Activated CD8-positive, alpha-beta T cell treated with anti-CD3 and anti-CD28 coated beads, Interleukin-2, amount 10 ng/mL, durations not matched to agents 7 days and 5 days (primary cell): Measurements from ENCODE around the gene CD200. TPM values are rescaled to one million over a fixed set of nuclear protein-coding genes. Genes with fewer than 3 reads are reported as not detected.

Source experiments
- ATAC-seq: fragments of 150-1000 bp; cut with Tn5 transposase; one replicate; pipeline ENCODE4 v1.10.0; 2021; ENCODE audit warnings: moderate library complexity
- CTCF ChIA-PET: fragments of 350-600 bp; sonication (Branson Sonifier 250); formaldehyde crosslinking; loops from one replicate; lab custom pipeline; 2021; ENCODE audit warnings: antibody characterized with exemption; lab: Charles Lee
- POLR2A ChIA-PET: fragments of 350-600 bp; sonication (Branson Sonifier 250); formaldehyde crosslinking; loops from one replicate; lab custom pipeline; 2021; ENCODE audit warnings: antibody characterized with exemption; lab: Charles Lee
- DNase-seq: peaks from one replicate; pipeline ENCODE4 v3.0.0-alpha.2; 2020
- H3K27ac Mint-ChIP-seq: one replicate; pipeline ENCODE4 v1.8.0; 2021; ENCODE audit warnings: mild to moderate bottlenecking, mixed read lengths
- H3K27me3 Mint-ChIP-seq: one replicate; pipeline ENCODE4 v1.8.0; 2021; ENCODE audit warnings: low read depth, mixed read lengths
- H3K36me3 Mint-ChIP-seq: one replicate; pipeline ENCODE4 v1.8.0; 2021; ENCODE audit warnings: low read depth, mixed read lengths
- H3K4me1 Mint-ChIP-seq: one replicate; pipeline ENCODE4 v1.8.0; 2021; ENCODE audit warnings: low read depth, mixed read lengths
- H3K4me3 Mint-ChIP-seq: one replicate; pipeline ENCODE4 v1.8.0; 2021; ENCODE audit warnings: mild to moderate bottlenecking, mixed read lengths
- H3K9me3 Mint-ChIP-seq: one replicate; pipeline ENCODE4 v1.8.0; 2022; ENCODE audit warnings: mixed read lengths; ENCODE audit not compliant: insufficient read depth
- total RNA-seq, 2 experiments: library from RNA; stranded (reverse); gene quantifications; one replicate each; pipeline ENCODE4 v1.2.3, GENCODE V29; 2021

The CD200 gene
- total RNA-seq, 2 experiments from 2014 or later = 0.86 to 1.4 TPM

GRCh38 chr3:112407214-112407887 is 74.4 kb downstream of the CD200 start:
- no peak for ATAC-seq
- DNase-seq = no peak
- ChIA-PET CTCF (interaction anchor here (1.2 kb wide), 1 partner anchor 16 kb away, joined by 4 read pairs; no protein-coding TSS in a partner anchor), POLR2A (no interaction called here)
- no peaks in the 10 kb centered on the region for H3K27me3 Mint-ChIP-seq
- no peak overlapping the region for H3K4me3 Mint-ChIP-seq
- peaks cover 8% of the 10 kb centered on the region for H3K4me1 Mint-ChIP-seq
- no peaks in the 10 kb centered on the region for H3K36me3 Mint-ChIP-seq
- no peaks in the 10 kb centered on the region for H3K9me3 Mint-ChIP-seq
- H3K27ac Mint-ChIP-seq = no peak overlapping the region

DNA sequence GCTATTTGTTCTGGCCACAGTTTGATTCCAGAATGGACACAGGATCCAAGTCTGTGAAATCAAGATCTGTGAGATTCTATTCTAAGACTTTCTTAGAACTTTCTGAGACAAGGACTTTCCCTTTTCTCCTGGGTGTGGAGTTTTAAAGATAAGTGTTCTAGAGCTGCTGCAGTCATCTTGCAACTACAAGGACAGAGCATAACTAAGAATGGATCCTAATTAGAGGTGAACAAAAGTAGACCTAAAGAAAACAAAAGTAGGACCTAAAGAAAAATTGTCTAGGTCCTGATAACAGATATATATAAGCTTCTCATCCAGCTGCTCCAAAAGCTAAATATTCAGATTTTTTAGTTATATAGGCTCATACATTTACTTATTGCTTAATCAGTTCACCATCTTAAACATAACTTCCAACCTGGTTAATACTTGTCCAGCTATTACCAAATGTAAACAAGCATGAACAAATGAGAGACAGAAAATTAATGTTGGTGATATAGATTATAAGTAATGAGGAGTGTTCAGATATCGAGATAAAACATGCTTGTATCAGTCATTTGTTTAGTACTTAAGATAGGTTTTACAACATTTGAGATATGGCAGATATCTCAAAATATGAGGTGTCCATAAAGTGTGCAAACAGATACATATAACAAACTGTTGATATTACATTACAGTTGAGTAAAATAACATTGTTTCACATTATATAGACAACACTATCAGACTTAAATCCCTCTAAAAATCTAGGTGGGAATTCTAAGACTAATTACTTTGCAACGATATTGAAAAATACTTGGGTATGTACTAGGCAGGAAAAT is 75.1 kb downstream of the CD200 start:
- Mint-ChIP-seq H3K27me3 (no peaks in the 10 kb centered on the region), H3K4me1 (peaks cover 10% of the 10 kb centered on the region), H3K36me3 (no peaks in the 10 kb centered on the region), H3K9me3 (no peaks in the 10 kb centered on the region), H3K27ac (no peak overlapping the region), H3K4me3 (no peak overlapping the region)
- DNase-seq = no peak
- ChIA-PET POLR2A (no interaction called here), CTCF (no interaction called here)
- ATAC-seq = no peak

GRCh38 chr3:112409041-112409440 is 76.1 kb downstream of the CD200 start:
- ChIA-PET CTCF (no interaction called here), POLR2A (no interaction called here)
- Mint-ChIP-seq H3K4me1 (peaks cover 10% of the 10 kb centered on the region), H3K9me3 (no peaks in the 10 kb centered on the region), H3K36me3 (no peaks in the 10 kb centered on the region), H3K27ac (no peak overlapping the region), H3K27me3 (no peaks in the 10 kb centered on the region), H3K4me3 (no peak overlapping the region)
- DNase-seq = no peak
- no peak for ATAC-seq

GRCh38 chr3:112411425-112411824 is 78.5 kb downstream of the CD200 start:
- no peaks in the 10 kb centered on the region for H3K9me3 Mint-ChIP-seq
- no peak overlapping the region for H3K27ac Mint-ChIP-seq
- DNase-seq (no peak), ATAC-seq (no peak)
- ChIA-PET POLR2A (no interaction called here), CTCF (no interaction called here)
- no peaks in the 10 kb centered on the region for H3K36me3 Mint-ChIP-seq
- no peaks in the 10 kb centered on the region for H3K27me3 Mint-ChIP-seq
- no peak overlapping the region for H3K4me3 Mint-ChIP-seq
- H3K4me1 Mint-ChIP-seq = peaks cover 7% of the 10 kb centered on the region

Other genes with a start within 250 kb of the CD200 start
- 1 to 10 TPM; 2.3 to 2.5 TPM for gene C3orf52, start 246.8 kb upstream of the CD200 start, total RNA-seq
- gene GCSAM, start 199.9 kb upstream of the CD200 start, total RNA-seq = 1 to 10 TPM; 5.6 to 6.9 TPM
- gene SLC9C1, start 38.9 kb upstream of the CD200 start, total RNA-seq = not detected
- gene BTLA, start 166.3 kb downstream of the CD200 start, total RNA-seq = 10 to 100 TPM; 22.3 to 26.0 TPM
- gene ATG3, start 228.8 kb downstream of the CD200 start, total RNA-seq = 10 to 100 TPM; 74.6 to 76.2 TPM
- 10 to 100 TPM; 20.5 to 21.0 TPM for gene SLC35A5, start 228.9 kb downstream of the CD200 start, total RNA-seq